HEK293 (cell line): ENCODE results near the gene SLPI.

ENCODE experiments used
- MEIS1 ChIP-seq: sonication (generic); formaldehyde crosslinking; IDR thresholded peaks from 2 replicates; pipeline ENCODE4 v1.8.1; 2022; ENCODE audit warnings: missing genetic modification reagents, mild to moderate bottlenecking, borderline replicate concordance
- ZFP3 ChIP-seq: fragments of 450-650 bp; formaldehyde crosslinking; IDR thresholded peaks from 2 replicates; pipeline ENCODE4 v1.5.1; 2016; ENCODE audit warnings: low read depth, missing biosample characterization, missing genetic modification characterization
- ZNF133 ChIP-seq: fragments of 450-650 bp; formaldehyde crosslinking; IDR thresholded peaks from 2 replicates; pipeline ENCODE4 v1.5.1; 2016; ENCODE audit warnings: missing biosample characterization, missing genetic modification characterization
- ZNF274 ChIP-seq, 2 experiments: fragments of 200-500 bp in 1 of 2; fragments of 450-650 bp in 1 of 2; sonication (Bioruptor generic) in 1 of 2; formaldehyde crosslinking in 1 of 2; IDR thresholded peaks; 2 replicates each; pipeline versions ENCODE4 v1.5.1 to v1.6.1; 2014 to 2016; ENCODE audit warnings: borderline replicate concordance in 1 of 2, inconsistent platforms in 1 of 2, low read length in 1 of 2, missing biosample characterization in 1 of 2, missing genetic modification characterization in 1 of 2
- ZNF311 ChIP-seq: fragments of 450-650 bp; formaldehyde crosslinking; IDR thresholded peaks from 2 replicates; pipeline ENCODE4 v1.5.1; 2017; ENCODE audit warnings: missing biosample characterization, missing genetic modification characterization, borderline replicate concordance
- ZNF324 ChIP-seq: fragments of 450-650 bp; formaldehyde crosslinking; IDR thresholded peaks from 2 replicates; pipeline ENCODE4 v1.5.1; 2016; ENCODE audit warnings: missing biosample characterization, missing genetic modification characterization
- TF ChIP-seq, protein P1 (sequence below): fragments of 450-650 bp; formaldehyde crosslinking; IDR thresholded peaks from 2 replicates; pipeline ENCODE4 v1.5.1; 2016; ENCODE audit warnings: missing biosample characterization, missing genetic modification characterization
- TF ChIP-seq, protein P2 (sequence below): fragments of 450-650 bp; formaldehyde crosslinking; IDR thresholded peaks from 2 replicates; pipeline ENCODE4 v1.5.1; 2016; ENCODE audit warnings: missing biosample characterization, missing genetic modification characterization
- TF ChIP-seq, protein P3 (sequence below): fragments of 450-650 bp; formaldehyde crosslinking; IDR thresholded peaks from 2 replicates; pipeline ENCODE4 v1.5.1; 2017; ENCODE audit warnings: missing biosample characterization, mild to moderate bottlenecking, missing genetic modification characterization, moderate library complexity

DNA sequence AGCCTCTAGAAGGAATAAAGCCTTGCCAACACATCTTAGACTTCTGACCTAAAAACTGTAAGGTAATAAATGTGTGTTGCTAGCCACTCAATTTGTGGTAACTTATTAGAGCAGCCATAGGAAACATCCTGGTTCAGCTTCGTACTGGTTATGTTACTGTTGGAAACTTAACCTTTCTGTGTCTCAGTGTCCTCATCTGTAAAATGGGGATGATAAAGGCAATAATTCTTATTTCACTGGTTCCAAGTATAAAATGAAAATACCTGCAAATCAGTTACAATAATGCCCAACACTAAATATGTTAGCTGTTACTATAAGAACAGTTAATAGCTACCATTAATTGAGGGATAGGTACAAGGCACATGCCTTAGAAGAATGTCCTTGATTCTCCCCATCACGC lies 38.0 kb upstream of the SLPI start:
- TF ChIP-seq ZFP3 (no peak), ZNF133 (tag by site-specific recombination) (no peak), MEIS1 (CRISPR knock-in tag) (no peak), ZNF311 (tag by site-specific recombination) (no peak), ZNF274 (IDR thresholded peaks at IDR 0.05; ENCODE audit: low read length) (no peak), ZNF274 (tag by site-specific recombination; IDR thresholded peaks at IDR 0.05; ENCODE audit: borderline replicate concordance) (no peak), ZNF324 (tag by site-specific recombination) (no peak)
- TF ChIP-seq, protein P1, sequence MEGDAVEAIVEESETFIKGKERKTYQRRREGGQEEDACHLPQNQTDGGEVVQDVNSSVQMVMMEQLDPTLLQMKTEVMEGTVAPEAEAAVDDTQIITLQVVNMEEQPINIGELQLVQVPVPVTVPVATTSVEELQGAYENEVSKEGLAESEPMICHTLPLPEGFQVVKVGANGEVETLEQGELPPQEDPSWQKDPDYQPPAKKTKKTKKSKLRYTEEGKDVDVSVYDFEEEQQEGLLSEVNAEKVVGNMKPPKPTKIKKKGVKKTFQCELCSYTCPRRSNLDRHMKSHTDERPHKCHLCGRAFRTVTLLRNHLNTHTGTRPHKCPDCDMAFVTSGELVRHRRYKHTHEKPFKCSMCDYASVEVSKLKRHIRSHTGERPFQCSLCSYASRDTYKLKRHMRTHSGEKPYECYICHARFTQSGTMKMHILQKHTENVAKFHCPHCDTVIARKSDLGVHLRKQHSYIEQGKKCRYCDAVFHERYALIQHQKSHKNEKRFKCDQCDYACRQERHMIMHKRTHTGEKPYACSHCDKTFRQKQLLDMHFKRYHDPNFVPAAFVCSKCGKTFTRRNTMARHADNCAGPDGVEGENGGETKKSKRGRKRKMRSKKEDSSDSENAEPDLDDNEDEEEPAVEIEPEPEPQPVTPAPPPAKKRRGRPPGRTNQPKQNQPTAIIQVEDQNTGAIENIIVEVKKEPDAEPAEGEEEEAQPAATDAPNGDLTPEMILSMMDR (tag by site-specific recombination) = no peak
- TF ChIP-seq, protein P2, sequence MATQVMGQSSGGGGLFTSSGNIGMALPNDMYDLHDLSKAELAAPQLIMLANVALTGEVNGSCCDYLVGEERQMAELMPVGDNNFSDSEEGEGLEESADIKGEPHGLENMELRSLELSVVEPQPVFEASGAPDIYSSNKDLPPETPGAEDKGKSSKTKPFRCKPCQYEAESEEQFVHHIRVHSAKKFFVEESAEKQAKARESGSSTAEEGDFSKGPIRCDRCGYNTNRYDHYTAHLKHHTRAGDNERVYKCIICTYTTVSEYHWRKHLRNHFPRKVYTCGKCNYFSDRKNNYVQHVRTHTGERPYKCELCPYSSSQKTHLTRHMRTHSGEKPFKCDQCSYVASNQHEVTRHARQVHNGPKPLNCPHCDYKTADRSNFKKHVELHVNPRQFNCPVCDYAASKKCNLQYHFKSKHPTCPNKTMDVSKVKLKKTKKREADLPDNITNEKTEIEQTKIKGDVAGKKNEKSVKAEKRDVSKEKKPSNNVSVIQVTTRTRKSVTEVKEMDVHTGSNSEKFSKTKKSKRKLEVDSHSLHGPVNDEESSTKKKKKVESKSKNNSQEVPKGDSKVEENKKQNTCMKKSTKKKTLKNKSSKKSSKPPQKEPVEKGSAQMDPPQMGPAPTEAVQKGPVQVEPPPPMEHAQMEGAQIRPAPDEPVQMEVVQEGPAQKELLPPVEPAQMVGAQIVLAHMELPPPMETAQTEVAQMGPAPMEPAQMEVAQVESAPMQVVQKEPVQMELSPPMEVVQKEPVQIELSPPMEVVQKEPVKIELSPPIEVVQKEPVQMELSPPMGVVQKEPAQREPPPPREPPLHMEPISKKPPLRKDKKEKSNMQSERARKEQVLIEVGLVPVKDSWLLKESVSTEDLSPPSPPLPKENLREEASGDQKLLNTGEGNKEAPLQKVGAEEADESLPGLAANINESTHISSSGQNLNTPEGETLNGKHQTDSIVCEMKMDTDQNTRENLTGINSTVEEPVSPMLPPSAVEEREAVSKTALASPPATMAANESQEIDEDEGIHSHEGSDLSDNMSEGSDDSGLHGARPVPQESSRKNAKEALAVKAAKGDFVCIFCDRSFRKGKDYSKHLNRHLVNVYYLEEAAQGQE (tag by site-specific recombination) = no peak
- TF ChIP-seq, protein P3, sequence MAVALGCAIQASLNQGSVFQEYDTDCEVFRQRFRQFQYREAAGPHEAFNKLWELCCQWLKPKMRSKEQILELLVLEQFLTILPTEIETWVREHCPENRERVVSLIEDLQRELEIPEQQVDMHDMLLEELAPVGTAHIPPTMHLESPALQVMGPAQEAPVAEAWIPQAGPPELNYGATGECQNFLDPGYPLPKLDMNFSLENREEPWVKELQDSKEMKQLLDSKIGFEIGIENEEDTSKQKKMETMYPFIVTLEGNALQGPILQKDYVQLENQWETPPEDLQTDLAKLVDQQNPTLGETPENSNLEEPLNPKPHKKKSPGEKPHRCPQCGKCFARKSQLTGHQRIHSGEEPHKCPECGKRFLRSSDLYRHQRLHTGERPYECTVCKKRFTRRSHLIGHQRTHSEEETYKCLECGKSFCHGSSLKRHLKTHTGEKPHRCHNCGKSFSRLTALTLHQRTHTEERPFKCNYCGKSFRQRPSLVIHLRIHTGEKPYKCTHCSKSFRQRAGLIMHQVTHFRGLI (tag by site-specific recombination) = no peak
